Adipocyte (in vitro differentiated cells): ENCODE data around the gene ANKFN1.
A peak's percentile ranks its signal among the peaks of the same experiment; 100 is the strongest.

Source experiments
- DNase-seq: peaks from one replicate; pipeline ENCODE4 v3.0.0-alpha.2; 2015; ENCODE audit warnings: low read depth
- H3K27me3 ChIP-seq: replicated peaks from 2 replicates; pipeline ENCODE4 v1.7.0; 2013; ENCODE audit warnings: mild to moderate bottlenecking, low read length, moderate library complexity; ENCODE audit not compliant: control insufficient read depth, insufficient read depth
- H3K36me3 ChIP-seq: 2 replicates; pipeline ENCODE4 v1.7.0; 2013; ENCODE audit warnings: low read length, mild to moderate bottlenecking, moderate library complexity; ENCODE audit not compliant: control insufficient read depth, insufficient read depth, severe bottlenecking
- H3K4me1 ChIP-seq: 2 replicates; pipeline ENCODE4 v1.7.0; 2013; ENCODE audit warnings: mild to moderate bottlenecking, low read length, moderate library complexity; ENCODE audit not compliant: control insufficient read depth, insufficient read depth
- H3K4me3 ChIP-seq: 2 replicates; pipeline ENCODE4 v1.7.0; 2013; ENCODE audit warnings: mild to moderate bottlenecking, low read length, moderate library complexity
- H3K9ac ChIP-seq: 2 replicates; pipeline ENCODE4 v1.7.0; 2013; ENCODE audit warnings: mild to moderate bottlenecking, low read length, moderate library complexity
- H3K9me3 ChIP-seq: 2 replicates; pipeline ENCODE4 v1.7.0; 2013; ENCODE audit warnings: mild to moderate bottlenecking, low read length, moderate library complexity; ENCODE audit not compliant: control insufficient read depth

Gene ANKFN1

GRCh38 chr17:56316604-56317003, 163.3 kb downstream of the ANKFN1 start:
- peaks cover 7% of the 10 kb centered on the region for H3K4me1 ChIP-seq
- no peaks in the 10 kb centered on the region for H3K27me3 ChIP-seq
- H3K9ac ChIP-seq: no peak overlapping the region
- no peak overlapping the region for H3K4me3 ChIP-seq
- H3K36me3 ChIP-seq: no peaks in the 10 kb centered on the region
- no peak for DNase-seq
- no peaks in the 10 kb centered on the region for H3K9me3 ChIP-seq

- H3K9me3 ChIP-seq: no peaks in the 10 kb centered on the region
- DNase-seq: no peak
- no peak overlapping the region for H3K4me3 ChIP-seq
- no peaks in the 10 kb centered on the region for H3K36me3 ChIP-seq
- H3K9ac ChIP-seq: no peak overlapping the region
- peaks cover 7% of the 10 kb centered on the region for H3K4me1 ChIP-seq
- H3K27me3 ChIP-seq: no peaks in the 10 kb centered on the region
These were observed 164.3 kb downstream of the ANKFN1 start for GRCh38 chr17:56317351-56318208.

GRCh38 chr17:56319531-56319930, 166.3 kb downstream of the ANKFN1 start:
- Histone ChIP-seq H3K4me3 (no peak overlapping the region), H3K9ac (no peak overlapping the region), H3K4me1 (peaks cover 13% of the 10 kb centered on the region), H3K36me3 (no peaks in the 10 kb centered on the region), H3K9me3 (no peaks in the 10 kb centered on the region), H3K27me3 (peaks cover 3% of the 10 kb centered on the region)
- DNase-seq: peak; percentile 82

GRCh38 chr17:56320443-56320842, 167.2 kb downstream of the ANKFN1 start:
- DNase-seq: no peak
- Histone ChIP-seq H3K4me3 (no peak overlapping the region), H3K36me3 (no peaks in the 10 kb centered on the region), H3K9me3 (no peaks in the 10 kb centered on the region), H3K4me1 (peaks cover 13% of the 10 kb centered on the region), H3K27me3 (peaks cover 5% of the 10 kb centered on the region), H3K9ac (no peak overlapping the region)

- H3K9ac ChIP-seq: no peak overlapping the region
- H3K36me3 ChIP-seq: no peaks in the 10 kb centered on the region
- peaks cover 13% of the 10 kb centered on the region for H3K4me1 ChIP-seq
- no peak for DNase-seq
- H3K4me3 ChIP-seq: no peak overlapping the region
- H3K27me3 ChIP-seq: peaks cover 17% of the 10 kb centered on the region
- H3K9me3 ChIP-seq: no peaks in the 10 kb centered on the region
These were observed 169.7 kb downstream of the ANKFN1 start for GRCh38 chr17:56322991-56323390.

- Histone ChIP-seq H3K9me3 (no peaks in the 10 kb centered on the region), H3K4me1 (peaks cover 13% of the 10 kb centered on the region), H3K27me3 (peaks cover 17% of the 10 kb centered on the region), H3K9ac (no peak overlapping the region), H3K4me3 (no peak overlapping the region), H3K36me3 (no peaks in the 10 kb centered on the region)
- DNase-seq: no peak
These were observed 171.4 kb downstream of the ANKFN1 start for GRCh38 chr17:56324676-56325075.

- DNase-seq: no peak
- Histone ChIP-seq H3K9me3 (no peaks in the 10 kb centered on the region), H3K4me1 (peaks cover 13% of the 10 kb centered on the region), H3K36me3 (no peaks in the 10 kb centered on the region), H3K9ac (no peak overlapping the region), H3K27me3 (peaks cover 17% of the 10 kb centered on the region), H3K4me3 (no peak overlapping the region)
These were observed 172.2 kb downstream of the ANKFN1 start for GRCh38 chr17:56325313-56326000.

- no peak overlapping the region for H3K4me3 ChIP-seq
- no peaks in the 10 kb centered on the region for H3K36me3 ChIP-seq
- peaks cover 17% of the 10 kb centered on the region for H3K27me3 ChIP-seq
- no peak overlapping the region for H3K9ac ChIP-seq
- no peaks in the 10 kb centered on the region for H3K9me3 ChIP-seq
- DNase-seq: no peak
- peaks cover 8% of the 10 kb centered on the region for H3K4me1 ChIP-seq
These were observed 172.7 kb downstream of the ANKFN1 start for GRCh38 chr17:56326001-56326359.

GRCh38 chr17:56347639-56348038, 194.4 kb downstream of the ANKFN1 start:
- Histone ChIP-seq H3K9ac (no peak overlapping the region), H3K4me3 (no peak overlapping the region), H3K36me3 (no peaks in the 10 kb centered on the region), H3K9me3 (peaks cover 11% of the 10 kb centered on the region), H3K4me1 (no peaks in the 10 kb centered on the region), H3K27me3 (no peaks in the 10 kb centered on the region)
- no peak for DNase-seq

- H3K9me3 ChIP-seq: peaks cover 6% of the 10 kb centered on the region
- H3K36me3 ChIP-seq: no peaks in the 10 kb centered on the region
- no peak for DNase-seq
- no peaks in the 10 kb centered on the region for H3K27me3 ChIP-seq
- no peak overlapping the region for H3K9ac ChIP-seq
- no peak overlapping the region for H3K4me3 ChIP-seq
- no peaks in the 10 kb centered on the region for H3K4me1 ChIP-seq
These were observed 197.3 kb downstream of the ANKFN1 start for GRCh38 chr17:56350592-56350991.

GRCh38 chr17:56351675-56352074, 198.4 kb downstream of the ANKFN1 start:
- no peak for DNase-seq
- H3K4me3 ChIP-seq: no peak overlapping the region
- H3K9ac ChIP-seq: no peak overlapping the region
- H3K36me3 ChIP-seq: no peaks in the 10 kb centered on the region
- H3K27me3 ChIP-seq: no peaks in the 10 kb centered on the region
- no peaks in the 10 kb centered on the region for H3K4me1 ChIP-seq
- H3K9me3 ChIP-seq: peaks cover 6% of the 10 kb centered on the region
